Nephron (organoid): Measurements from ENCODE around the gene PYM1.

ENCODE experiments used
- H3K27ac Mint-ChIP-seq, 3 experiments: 2 replicates each; pipeline ENCODE4 v1.8.0; 2020; ENCODE audit warnings: mixed read lengths in 3 of 3, mild to moderate bottlenecking in 2 of 3, moderate library complexity in 1 of 3
- H3K27me3 Mint-ChIP-seq: 2 replicates; pipeline ENCODE4 v1.8.0; 2021; ENCODE audit warnings: low read depth, mild to moderate bottlenecking, moderate library complexity, mixed read lengths
- H3K36me3 Mint-ChIP-seq: 2 replicates; pipeline ENCODE4 v1.8.0; 2020; ENCODE audit warnings: low read depth, mixed read lengths
- H3K4me1 Mint-ChIP-seq: 2 replicates; pipeline ENCODE4 v1.8.0; 2020; ENCODE audit warnings: mixed read lengths
- H3K4me3 Mint-ChIP-seq, 3 experiments: 2 replicates each; pipeline ENCODE4 v1.8.0; 2020; ENCODE audit warnings: mild to moderate bottlenecking in 3 of 3, mixed read lengths in 3 of 3, moderate library complexity in 2 of 3
- H3K9me3 Mint-ChIP-seq: 2 replicates; pipeline ENCODE4 v1.8.0; 2020; ENCODE audit warnings: mixed read lengths
- TF ChIP-seq, protein P1 (sequence below), 3 experiments: fragments of 200-600 bp; sonication (generic); IDR thresholded peaks; one replicate each; pipeline ENCODE4 v1.5.0; 2021; ENCODE audit warnings: antibody characterized with exemption in 3 of 3; ENCODE audit not compliant: unreplicated experiment in 3 of 3

Gene PYM1

DNA sequence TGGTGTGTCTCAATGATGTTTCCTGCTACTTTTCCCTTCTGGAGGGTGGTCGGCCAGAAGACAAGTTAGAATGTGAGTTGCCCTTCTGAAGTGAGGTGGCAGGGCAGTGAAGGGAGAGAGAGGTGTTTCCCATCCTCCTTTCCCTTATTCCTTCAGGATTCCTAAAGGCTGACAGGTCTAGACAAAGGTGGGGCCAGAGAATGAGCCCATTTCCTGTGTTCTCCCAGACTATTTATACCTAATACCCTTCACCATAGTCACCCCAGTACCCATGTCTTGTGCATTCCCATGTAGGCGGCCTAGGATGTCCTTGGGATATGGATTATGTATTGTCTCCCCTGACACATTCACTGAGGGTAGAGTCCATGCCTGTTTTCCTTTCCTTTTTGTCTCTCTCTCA lies 10.3 kb upstream of the PYM1 start:
- Mint-ChIP-seq H3K36me3 (peaks cover 4% of the 10 kb centered on the region), H3K27ac (no peak overlapping the region), H3K27me3 (peaks cover 34% of the 10 kb centered on the region), H3K4me1 (no peaks in the 10 kb centered on the region), H3K9me3 (no peaks in the 10 kb centered on the region), H3K4me3 (no peak overlapping the region)
- TF ChIP-seq, protein P1, sequence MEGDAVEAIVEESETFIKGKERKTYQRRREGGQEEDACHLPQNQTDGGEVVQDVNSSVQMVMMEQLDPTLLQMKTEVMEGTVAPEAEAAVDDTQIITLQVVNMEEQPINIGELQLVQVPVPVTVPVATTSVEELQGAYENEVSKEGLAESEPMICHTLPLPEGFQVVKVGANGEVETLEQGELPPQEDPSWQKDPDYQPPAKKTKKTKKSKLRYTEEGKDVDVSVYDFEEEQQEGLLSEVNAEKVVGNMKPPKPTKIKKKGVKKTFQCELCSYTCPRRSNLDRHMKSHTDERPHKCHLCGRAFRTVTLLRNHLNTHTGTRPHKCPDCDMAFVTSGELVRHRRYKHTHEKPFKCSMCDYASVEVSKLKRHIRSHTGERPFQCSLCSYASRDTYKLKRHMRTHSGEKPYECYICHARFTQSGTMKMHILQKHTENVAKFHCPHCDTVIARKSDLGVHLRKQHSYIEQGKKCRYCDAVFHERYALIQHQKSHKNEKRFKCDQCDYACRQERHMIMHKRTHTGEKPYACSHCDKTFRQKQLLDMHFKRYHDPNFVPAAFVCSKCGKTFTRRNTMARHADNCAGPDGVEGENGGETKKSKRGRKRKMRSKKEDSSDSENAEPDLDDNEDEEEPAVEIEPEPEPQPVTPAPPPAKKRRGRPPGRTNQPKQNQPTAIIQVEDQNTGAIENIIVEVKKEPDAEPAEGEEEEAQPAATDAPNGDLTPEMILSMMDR (IDR thresholded peaks at IDR 0.05; ENCODE audit: unreplicated experiment in 3 of 3), result no peak

DNA sequence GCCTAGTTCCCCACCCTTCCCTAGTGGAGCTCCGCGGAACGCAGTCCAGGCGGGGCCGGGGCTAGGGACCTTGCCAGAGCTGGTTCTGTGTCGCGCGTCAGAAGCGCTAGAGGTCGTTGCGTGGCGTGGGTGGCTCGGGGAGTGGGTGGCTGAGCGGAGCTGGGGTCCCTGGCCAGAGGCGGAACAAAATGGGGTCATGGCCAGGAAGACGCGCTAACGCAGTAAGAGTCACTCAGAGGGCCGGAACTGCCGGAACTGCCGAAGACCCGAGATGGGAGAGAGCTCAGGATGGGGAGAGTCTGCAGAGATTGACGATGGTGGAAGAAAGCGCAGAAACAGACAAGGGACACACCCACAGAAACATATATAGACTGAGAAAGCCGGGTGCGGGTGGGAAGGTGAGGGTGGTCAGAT lies 8.1 kb upstream of the PYM1 start:
- TF ChIP-seq, protein P1 (IDR thresholded peaks at IDR 0.05; ENCODE audit: unreplicated experiment in 3 of 3), result no peak
- Mint-ChIP-seq H3K27me3 (peaks cover 44% of the 10 kb centered on the region), H3K9me3 (no peaks in the 10 kb centered on the region), H3K27ac (no peak overlapping the region), H3K4me1 (peaks cover 16% of the 10 kb centered on the region), H3K4me3 (no peak overlapping the region), H3K36me3 (no peaks in the 10 kb centered on the region)

DNA sequence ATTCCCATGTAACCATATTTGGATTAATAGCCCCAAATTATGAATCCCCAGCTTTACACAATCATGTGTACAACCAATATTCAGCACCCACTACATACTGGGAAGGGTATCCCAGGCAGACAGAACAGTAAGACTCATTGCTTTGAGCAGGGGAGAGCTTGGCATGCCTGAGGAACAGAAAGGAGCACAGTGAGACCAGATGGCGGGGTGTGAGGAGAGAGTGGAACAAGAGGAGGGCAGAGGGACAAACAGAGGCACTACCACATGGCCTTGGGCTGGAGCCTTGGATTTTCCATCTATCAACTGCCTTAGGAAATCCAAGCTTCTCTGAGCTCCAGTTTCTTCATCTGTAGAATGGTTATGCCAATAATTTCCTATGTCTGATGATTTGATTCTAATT lies 7.1 kb upstream of the PYM1 start:
- TF ChIP-seq, protein P1 (IDR thresholded peaks at IDR 0.05; ENCODE audit: unreplicated experiment in 3 of 3), result no peak
- peaks cover 26% of the 10 kb centered on the region for H3K4me1 Mint-ChIP-seq
- H3K4me3 Mint-ChIP-seq, result peak overlapping the region in 2 of 3 experiments; percentile 5 to 17
- no peaks in the 10 kb centered on the region for H3K36me3 Mint-ChIP-seq
- H3K9me3 Mint-ChIP-seq, result no peaks in the 10 kb centered on the region
- peaks cover 44% of the 10 kb centered on the region for H3K27me3 Mint-ChIP-seq
- no peak overlapping the region for H3K27ac Mint-ChIP-seq

DNA sequence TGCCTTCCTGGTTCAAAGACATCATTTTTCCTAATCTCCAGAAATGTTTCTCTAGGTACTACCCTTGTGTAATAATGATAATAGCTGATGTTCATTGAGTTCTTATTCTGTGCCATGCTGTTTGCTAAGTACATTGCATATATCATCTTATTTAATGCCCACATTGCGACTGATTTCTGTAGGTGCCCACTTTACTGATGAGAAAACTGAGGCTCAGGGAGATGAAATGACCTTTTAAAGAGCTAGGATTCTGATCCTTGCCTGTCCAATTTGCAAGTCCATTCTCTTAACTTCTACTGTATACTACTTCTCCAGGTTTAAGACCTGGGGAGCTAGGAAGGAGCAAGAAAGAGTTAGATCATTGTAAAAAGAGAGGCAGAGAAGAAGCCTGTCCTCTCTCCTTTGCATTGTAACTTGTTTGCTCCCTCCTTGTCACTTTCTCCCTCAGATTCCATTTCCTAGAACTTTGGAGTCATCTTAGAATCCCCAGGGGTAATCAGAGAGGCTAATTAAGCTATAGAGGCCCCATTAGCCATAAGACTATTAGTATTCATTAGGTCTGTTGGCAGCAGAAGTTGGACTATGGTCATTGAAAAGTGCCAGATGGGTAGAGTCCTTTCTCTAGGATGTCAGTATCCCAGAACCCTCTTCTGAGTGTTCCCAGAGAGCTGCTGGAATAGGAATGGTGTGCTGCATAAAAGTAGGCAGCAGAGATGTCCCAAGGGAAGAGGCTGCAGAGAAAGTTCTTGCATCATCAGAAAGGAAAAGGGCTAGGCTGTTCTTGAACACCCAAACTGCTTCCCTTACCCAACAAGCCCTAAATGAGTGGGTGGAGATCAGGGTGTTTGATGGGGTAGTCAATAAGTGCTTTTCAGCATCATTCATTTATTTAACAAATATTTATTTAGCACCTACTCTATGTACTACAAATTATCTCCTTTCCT lies 6.4 kb upstream of the PYM1 start:
- Mint-ChIP-seq H3K9me3 (no peaks in the 10 kb centered on the region), H3K36me3 (no peaks in the 10 kb centered on the region), H3K27ac (no peak overlapping the region), H3K4me3 (peak overlapping the region; percentile 22 to 63 (median 51)), H3K27me3 (peaks cover 44% of the 10 kb centered on the region), H3K4me1 (peaks cover 29% of the 10 kb centered on the region)
- TF ChIP-seq, protein P1 (IDR thresholded peaks at IDR 0.05; ENCODE audit: unreplicated experiment in 3 of 3), result no peak

DNA sequence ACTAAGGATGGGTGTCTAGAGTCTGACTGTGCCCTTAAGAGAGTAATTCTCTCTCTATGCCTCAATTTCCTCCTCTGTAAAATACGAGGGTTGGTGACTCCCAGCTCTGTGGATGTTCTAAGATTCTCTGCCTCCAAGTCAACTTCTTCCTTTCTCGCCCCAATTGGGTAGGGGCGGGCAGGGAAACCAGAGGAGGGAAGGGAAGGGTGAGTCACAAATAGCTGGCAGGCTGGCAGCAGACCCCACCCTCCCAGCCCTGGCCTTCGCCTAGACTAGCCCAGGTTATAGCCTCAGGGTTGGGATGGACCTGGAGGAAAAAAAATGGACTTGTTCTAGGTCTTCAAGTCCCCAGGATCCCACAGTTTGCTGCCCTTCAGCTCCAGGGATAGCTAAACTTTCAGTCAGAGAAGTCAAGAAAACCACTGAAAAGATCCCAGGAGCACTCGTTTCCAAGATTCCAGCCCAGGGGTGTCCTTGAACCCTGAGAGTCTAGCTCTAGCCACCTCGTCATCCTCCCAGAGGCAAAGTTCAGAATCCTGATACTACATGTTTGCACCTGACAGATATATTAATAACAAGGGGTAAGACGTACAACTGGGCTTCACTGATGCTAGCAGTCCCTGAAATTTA lies 5.6 kb upstream of the PYM1 start:
- Mint-ChIP-seq H3K4me1 (peaks cover 29% of the 10 kb centered on the region), H3K4me3 (peak overlapping the region; percentile 88 to 94 (median 92)), H3K27me3 (peaks cover 44% of the 10 kb centered on the region), H3K27ac (no peak overlapping the region), H3K9me3 (no peaks in the 10 kb centered on the region), H3K36me3 (no peaks in the 10 kb centered on the region)
- TF ChIP-seq, protein P1 (IDR thresholded peaks at IDR 0.05; ENCODE audit: unreplicated experiment in 3 of 3), result no peak
